K562 (cell line): Measurements from ENCODE around the gene POLR2L. TPM values are rescaled to one million over a fixed set of nuclear protein-coding genes. Genes with fewer than 3 reads are reported as not detected.

Experiments used
- ATAC-seq: fragments of 200-7000 bp; cut with Tn5 transposase; 3 replicates; pipeline ENCODE4 v1.9.1; 2020; ENCODE audit warnings: moderate library complexity
- BruUV-seq: library from RNA; stranded (reverse); fragments of 400-500 nt; replicated peaks from 2 replicates; lab custom pipeline; 2021; lab: Mats Ljungman, UMichigan
- CTCF ChIA-PET: fragments of 300-600 bp; formaldehyde crosslinking; extraction: SDS; loops from one replicate; lab custom pipeline; 2021; ENCODE audit warnings: low intra/inter-chr PET ratio; lab: Yijun Ruan, JAX
- POLR2A ChIA-PET: fragments of 300-600, 350-650 bp; sonication (Branson Sonifier 250); formaldehyde crosslinking; extraction: SDS; loops from one replicate; lab custom pipeline; 2021; ENCODE audit warnings: antibody characterized with exemption, inconsistent platforms; lab: Yijun Ruan, JAX
- DNase-seq, 4 experiments: peaks; one replicate each; pipeline versions ENCODE4 v3.0.0 to v3.0.0-alpha.2; 2011 to 2018; ENCODE audit warnings: low spot score in 3 of 4, mixed read lengths in 3 of 4; ENCODE audit errors: extremely low read depth in 1 of 4
- FAIRE-seq: peaks from 2 replicates; lab custom pipeline; 2011; peaks lifted over from hg19 to GRCh38; lab: Jason Lieb, UNC
- H2AFZ ChIP-seq: 2 replicates; pipeline ENCODE4 v1.6.0; 2011; ENCODE audit warnings: low read depth, low read length, control low read depth, inconsistent platforms
- H3K27ac ChIP-seq: fragments of 200-600 bp; 3 replicates; pipeline ENCODE4 v1.8.0; 2011; ENCODE audit warnings: low read depth, mild to moderate bottlenecking, control low read depth, inconsistent platforms, low read length, moderate library complexity, mixed read lengths; ENCODE audit errors: extremely low read depth
- H3K27me3 ChIP-seq, 2 experiments: fragments of 300-600 bp in 1 of 2; 2 replicates in 1 of 2; 3 replicates in 1 of 2; pipeline versions ENCODE4 v1.6.0 to v1.8.0; 2011; ENCODE audit warnings: inconsistent platforms in 2 of 2, low read length in 2 of 2, mild to moderate bottlenecking in 1 of 2, mixed read lengths in 1 of 2, moderate library complexity in 1 of 2; ENCODE audit not compliant: control insufficient read depth in 2 of 2, insufficient read depth in 2 of 2
- H3K36me3 ChIP-seq: fragments of 300-600 bp; 3 replicates; pipeline ENCODE4 v1.8.0; 2011; ENCODE audit warnings: mild to moderate bottlenecking, low read length, inconsistent platforms; ENCODE audit not compliant: control insufficient read depth, insufficient read depth
- H3K4me1 ChIP-seq, 2 experiments: fragments of 200-600 bp in 1 of 2; replicated peaks in 1 of 2; 2 replicates in 1 of 2; 3 replicates in 1 of 2; pipeline versions ENCODE4 v1.5.1 to v1.8.0; 2011; ENCODE audit warnings: inconsistent platforms in 2 of 2, low read length in 2 of 2, mild to moderate bottlenecking in 1 of 2, mixed read lengths in 1 of 2, moderate library complexity in 1 of 2; ENCODE audit not compliant: control insufficient read depth in 2 of 2, insufficient read depth in 2 of 2
- H3K4me2 ChIP-seq: 2 replicates; pipeline ENCODE4 v1.6.1; 2011; ENCODE audit warnings: low read length, control low read depth, inconsistent platforms, mixed read lengths; ENCODE audit not compliant: insufficient read depth
- H3K4me3 ChIP-seq: fragments of 200-600 bp; sonication (generic), shearing (Covaris generic); 2 replicates; pipeline ENCODE4 v1.5.1; 2016; ENCODE audit warnings: control low read depth, inconsistent platforms
- H3K79me2 ChIP-seq: fragments of 200-600 bp; 3 replicates; pipeline ENCODE4 v1.8.0; 2011; ENCODE audit warnings: low read length, inconsistent platforms; ENCODE audit not compliant: control insufficient read depth, insufficient read depth
- H3K9ac ChIP-seq, 2 experiments: 2 replicates each; pipeline versions ENCODE4 v1.6.0 to v1.6.1; 2011; ENCODE audit warnings: low read depth in 2 of 2, low read length in 2 of 2, control low read depth in 1 of 2, inconsistent platforms in 1 of 2, mild to moderate bottlenecking in 1 of 2, mixed read lengths in 1 of 2; ENCODE audit not compliant: insufficient read depth in 1 of 2
- H3K9me1 ChIP-seq: one replicate; pipeline ENCODE4 v1.6.0; 2011; ENCODE audit warnings: inconsistent platforms, mild to moderate bottlenecking, low read length, moderate library complexity; ENCODE audit not compliant: control insufficient read depth, insufficient read depth
- H3K9me3 ChIP-seq: replicated peaks from 2 replicates; pipeline ENCODE4 v1.5.1; 2011; ENCODE audit warnings: low read depth, low read length, inconsistent platforms; ENCODE audit not compliant: control insufficient read depth, insufficient read depth
- H4K20me1 ChIP-seq: replicated peaks from 2 replicates; pipeline ENCODE4 v1.6.1; 2011; ENCODE audit warnings: low read length, inconsistent platforms, mixed read lengths; ENCODE audit not compliant: control insufficient read depth, insufficient read depth
- ADNP ChIP-seq: fragments of 200-800 bp; sonication (Bioruptor generic); IDR thresholded peaks from 2 replicates; pipeline ENCODE4 v1.6.1; 2016; ENCODE audit warnings: missing genetic modification characterization, missing compliant biosample characterization
- ATF7 ChIP-seq: fragments of 450-650 bp; IDR thresholded peaks from 2 replicates; pipeline ENCODE4 v1.7.1; 2014; ENCODE audit warnings: mild to moderate bottlenecking, moderate library complexity
- HNRNPUL1 ChIP-seq: fragments of 200-400 bp; formaldehyde crosslinking; IDR thresholded peaks from 2 replicates; pipeline ENCODE4 v1.6.1; 2017; ENCODE audit warnings: low read length
- LARP7 ChIP-seq: fragments of 450-650 bp; IDR thresholded peaks from 2 replicates; pipeline ENCODE4 v1.6.1; 2016
- PHB ChIP-seq: fragments of 250-450 bp; sonication (Bioruptor Pico); IDR thresholded peaks from 2 replicates; pipeline ENCODE4 v1.5.0; 2021
- POLR2B ChIP-seq: fragments of 450-650 bp; IDR thresholded peaks from 2 replicates; pipeline ENCODE4 v1.6.1; 2018; ENCODE audit warnings: low read depth; ENCODE audit not compliant: partially characterized antibody
- PTTG1 ChIP-seq: fragments of 450-650 bp; IDR thresholded peaks from 2 replicates; pipeline ENCODE4 v1.6.1; 2016; ENCODE audit warnings: low read depth, mild to moderate bottlenecking, missing genetic modification characterization, missing compliant biosample characterization
- RHOXF2B ChIP-seq: fragments of 250-450 bp; sonication (Bioruptor Pico); conservative IDR thresholded peaks from 2 replicates; pipeline ENCODE4 v1.5.1; 2021
- SIN3A ChIP-seq, 2 experiments: fragments of 150-350 bp in 1 of 2; IDR thresholded peaks; 2 replicates each; pipeline ENCODE4 v1.6.1; 2011 to 2016; ENCODE audit warnings: borderline replicate concordance in 2 of 2, low read depth in 2 of 2, low read length in 2 of 2, mild to moderate bottlenecking in 2 of 2, moderate library complexity in 2 of 2; ENCODE audit not compliant: control insufficient read depth in 1 of 2
- ZNF586 ChIP-seq: fragments of 450-650 bp; formaldehyde crosslinking; conservative IDR thresholded peaks from 2 replicates; pipeline ENCODE4 v1.4.0; 2020; ENCODE audit warnings: mild to moderate bottlenecking, moderate library complexity
- WGBS: fragments of 100-300 bp; shearing (Covaris generic); methylation state at CpG from one replicate; pipeline ENCODE4 v1.1.6; 2016; ENCODE audit warnings: low coverage, mixed read lengths; ENCODE audit not compliant: insufficient coverage; ENCODE audit errors: missing lambda C conversion rate; 5-methylcytosine and 5-hydroxymethylcytosine counted together
- in situ Hi-C: fragments of 300-500 bp; cut with MboI; formaldehyde crosslinking; loops from 4 replicates; pipeline ENCODE4 v1.15.0; 2018; ENCODE audit warnings: inconsistent platforms, mixed read lengths
- intact Hi-C: fragments of 100-400 bp; cut with micrococcal nuclease; formaldehyde crosslinking; loops from 2 replicates; pipeline ENCODE4 v1.14.2; 2022
- polyA plus RNA-seq, 8 experiments: library from polyadenylated mRNA; depleted of rRNA in 4 of 8; stranded (reverse) in 5 of 8; unstranded in 3 of 8; fragments of >200 nt; fragmentation: Nextera tagmentation in 2 of 8; fragmentation: Illumina TruSeq in 1 of 8; extraction: Ambion mirVana in 2 of 8; extraction: Trizol in 1 of 8; gene quantifications; 2 replicates each; pipeline versions ENCODE4 v1.2.1 to v1.2.3, GENCODE V29; 2011 to 2014; ENCODE audit warnings: inconsistent platforms in 1 of 8, missing spikeins in 1 of 8
- total RNA-seq, 7 experiments: library from RNA; depleted of rRNA in 6 of 7; stranded (reverse); fragments of >200 nt in 6 of 7; fragmentation: Illumina TruSeq in 2 of 7; extraction: Trizol in 2 of 7; gene quantifications; 2 replicates each; pipeline versions ENCODE4 v1.2.1 to v1.2.3, GENCODE V29; 2011 to 2021; ENCODE audit warnings: low replicate concordance in 1 of 7
- TF ChIP-seq, protein P1 (sequence below): fragments of 250-450 bp; sonication (Bioruptor Pico); IDR thresholded peaks from 2 replicates; pipeline ENCODE4 v1.4.0; 2020; ENCODE audit warnings: mild to moderate bottlenecking, moderate library complexity, borderline replicate concordance
- TF ChIP-seq, protein P2 (sequence below): sonication (generic); formaldehyde crosslinking; IDR thresholded peaks from 2 replicates; pipeline ENCODE4 v1.8.0; 2023; ENCODE audit warnings: missing genetic modification reagents, mild to moderate bottlenecking, borderline replicate concordance
- TF ChIP-seq, protein P3 (sequence below): fragments of 250-450 bp; sonication (Bioruptor Pico); IDR thresholded peaks from 2 replicates; pipeline ENCODE4 v1.5.0; 2021

Gene POLR2L
- total and polyA plus RNA-seq, 9 of the 15 experiments (the other 6 are each of a cell fraction or from before 2014, with no cell fraction given): 38.3 to 688 (median 108) TPM

DNA sequence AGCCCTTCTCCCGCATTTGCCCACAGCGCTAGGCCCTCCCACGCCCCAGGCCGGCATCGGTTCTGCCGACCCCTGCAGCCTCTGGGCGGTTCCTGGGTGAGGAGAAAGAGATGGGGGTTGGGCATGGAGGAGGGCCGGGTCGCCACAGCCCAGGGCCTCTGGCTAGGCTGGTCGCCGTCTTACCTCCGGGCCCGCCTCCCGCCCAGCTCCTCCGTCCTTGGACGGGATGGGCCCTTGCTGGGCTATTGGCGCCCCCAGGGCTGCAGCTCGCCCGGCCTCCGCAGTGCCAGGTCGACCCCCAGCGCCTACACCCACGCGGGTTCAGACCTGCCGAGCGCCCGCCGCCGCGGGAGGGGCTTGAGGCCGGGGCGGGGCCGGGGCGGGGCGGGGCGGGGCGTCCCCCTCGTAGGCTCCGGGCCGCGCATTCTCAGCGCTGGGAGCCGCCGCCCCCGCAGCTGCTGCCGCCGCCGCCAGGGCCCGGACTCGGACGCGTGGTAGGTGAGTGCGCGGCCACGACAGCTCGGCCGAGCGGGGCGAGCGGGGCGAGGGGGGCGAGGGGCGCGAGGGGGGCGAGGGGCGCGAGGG is 9.7 kb downstream of the POLR2L start, which contains the start of gene CD151:
Gene CD151 (plus strand): TSS at position 424 of the 585 bp plus-strand sequence. CDS start 3,118 bp downstream, outside the sequence.
- POLR2A ChIA-PET: interaction anchor here (0.6 to 2.3 kb wide), 5 partner anchors 8 to 149 kb away, joined by 3 to 11 read pairs (median 5); partner anchors contain the start of gene PNPLA2
- peak within 1 kb of the TSS; percentile 85 for H3K4me2 ChIP-seq
- FAIRE-seq: no peak
- CTCF ChIA-PET: no interaction called here
- intact Hi-C loops: loop anchor here (2.0 kb wide), 1 partner anchor 28 kb away; the partner anchor contains the start of gene PIDD1
- H4K20me1 ChIP-seq: peaks cover 7% of the 10 kb centered on the region
- ATAC-seq: peak; percentile 76
- no TSS peak for BruUV-seq
- DNase-seq: peak; percentile 73 to 84 (median 78)
- H3K9me3 ChIP-seq: no peaks in the 10 kb centered on the region
- H3K79me2 ChIP-seq: peaks cover 44% of the 10 kb centered on the region
- peak within 1 kb of the TSS; percentile 92 to 96 for H3K9ac ChIP-seq
- H3K9me1 ChIP-seq: peaks cover 5% of the 10 kb centered on the region
- WGBS: 0% methylated on average over 39 of the region's 67 CpGs
- peak within 1 kb of the TSS; percentile 95 for H2AFZ ChIP-seq
- H3K27ac ChIP-seq: peak within 1 kb of the TSS; percentile 94
- H3K27me3 ChIP-seq: no peaks in the 10 kb centered on the region
- in situ Hi-C loops: no loop called here
- H3K36me3 ChIP-seq: peaks cover 34% of the 10 kb centered on the region; the same call in 1 of the 3 replicates
- peaks cover 23 to 91% of the 10 kb centered on the region in 2 experiments for H3K4me1 ChIP-seq
- H3K4me3 ChIP-seq: peak within 1 kb of the TSS; percentile 87
- TF ChIP-seq LARP7 (no peak), POLR2B (peak; percentile 27), PTTG1 (tag) (no peak), RHOXF2B (CRISPR knock-in tag) (no peak), ZNF586 (CRISPR knock-in tag) (no peak), ATF7 (no peak), ADNP (tag) (no peak), HNRNPUL1 (no peak), SIN3A (IDR thresholded peaks at IDR 0.05; ENCODE audit: borderline replicate concordance in 2 of 2, control insufficient read depth in 1 of 2, low read depth in 2 of 2, low read length in 2 of 2) (no peak; a peak in 1 of 4 replicates), PHB (no peak)
- TF ChIP-seq, protein P1, sequence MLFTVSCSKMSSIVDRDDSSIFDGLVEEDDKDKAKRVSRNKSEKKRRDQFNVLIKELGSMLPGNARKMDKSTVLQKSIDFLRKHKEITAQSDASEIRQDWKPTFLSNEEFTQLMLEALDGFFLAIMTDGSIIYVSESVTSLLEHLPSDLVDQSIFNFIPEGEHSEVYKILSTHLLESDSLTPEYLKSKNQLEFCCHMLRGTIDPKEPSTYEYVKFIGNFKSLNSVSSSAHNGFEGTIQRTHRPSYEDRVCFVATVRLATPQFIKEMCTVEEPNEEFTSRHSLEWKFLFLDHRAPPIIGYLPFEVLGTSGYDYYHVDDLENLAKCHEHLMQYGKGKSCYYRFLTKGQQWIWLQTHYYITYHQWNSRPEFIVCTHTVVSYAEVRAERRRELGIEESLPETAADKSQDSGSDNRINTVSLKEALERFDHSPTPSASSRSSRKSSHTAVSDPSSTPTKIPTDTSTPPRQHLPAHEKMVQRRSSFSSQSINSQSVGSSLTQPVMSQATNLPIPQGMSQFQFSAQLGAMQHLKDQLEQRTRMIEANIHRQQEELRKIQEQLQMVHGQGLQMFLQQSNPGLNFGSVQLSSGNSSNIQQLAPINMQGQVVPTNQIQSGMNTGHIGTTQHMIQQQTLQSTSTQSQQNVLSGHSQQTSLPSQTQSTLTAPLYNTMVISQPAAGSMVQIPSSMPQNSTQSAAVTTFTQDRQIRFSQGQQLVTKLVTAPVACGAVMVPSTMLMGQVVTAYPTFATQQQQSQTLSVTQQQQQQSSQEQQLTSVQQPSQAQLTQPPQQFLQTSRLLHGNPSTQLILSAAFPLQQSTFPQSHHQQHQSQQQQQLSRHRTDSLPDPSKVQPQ (CRISPR knock-in tag): no peak
- TF ChIP-seq, protein P2, sequence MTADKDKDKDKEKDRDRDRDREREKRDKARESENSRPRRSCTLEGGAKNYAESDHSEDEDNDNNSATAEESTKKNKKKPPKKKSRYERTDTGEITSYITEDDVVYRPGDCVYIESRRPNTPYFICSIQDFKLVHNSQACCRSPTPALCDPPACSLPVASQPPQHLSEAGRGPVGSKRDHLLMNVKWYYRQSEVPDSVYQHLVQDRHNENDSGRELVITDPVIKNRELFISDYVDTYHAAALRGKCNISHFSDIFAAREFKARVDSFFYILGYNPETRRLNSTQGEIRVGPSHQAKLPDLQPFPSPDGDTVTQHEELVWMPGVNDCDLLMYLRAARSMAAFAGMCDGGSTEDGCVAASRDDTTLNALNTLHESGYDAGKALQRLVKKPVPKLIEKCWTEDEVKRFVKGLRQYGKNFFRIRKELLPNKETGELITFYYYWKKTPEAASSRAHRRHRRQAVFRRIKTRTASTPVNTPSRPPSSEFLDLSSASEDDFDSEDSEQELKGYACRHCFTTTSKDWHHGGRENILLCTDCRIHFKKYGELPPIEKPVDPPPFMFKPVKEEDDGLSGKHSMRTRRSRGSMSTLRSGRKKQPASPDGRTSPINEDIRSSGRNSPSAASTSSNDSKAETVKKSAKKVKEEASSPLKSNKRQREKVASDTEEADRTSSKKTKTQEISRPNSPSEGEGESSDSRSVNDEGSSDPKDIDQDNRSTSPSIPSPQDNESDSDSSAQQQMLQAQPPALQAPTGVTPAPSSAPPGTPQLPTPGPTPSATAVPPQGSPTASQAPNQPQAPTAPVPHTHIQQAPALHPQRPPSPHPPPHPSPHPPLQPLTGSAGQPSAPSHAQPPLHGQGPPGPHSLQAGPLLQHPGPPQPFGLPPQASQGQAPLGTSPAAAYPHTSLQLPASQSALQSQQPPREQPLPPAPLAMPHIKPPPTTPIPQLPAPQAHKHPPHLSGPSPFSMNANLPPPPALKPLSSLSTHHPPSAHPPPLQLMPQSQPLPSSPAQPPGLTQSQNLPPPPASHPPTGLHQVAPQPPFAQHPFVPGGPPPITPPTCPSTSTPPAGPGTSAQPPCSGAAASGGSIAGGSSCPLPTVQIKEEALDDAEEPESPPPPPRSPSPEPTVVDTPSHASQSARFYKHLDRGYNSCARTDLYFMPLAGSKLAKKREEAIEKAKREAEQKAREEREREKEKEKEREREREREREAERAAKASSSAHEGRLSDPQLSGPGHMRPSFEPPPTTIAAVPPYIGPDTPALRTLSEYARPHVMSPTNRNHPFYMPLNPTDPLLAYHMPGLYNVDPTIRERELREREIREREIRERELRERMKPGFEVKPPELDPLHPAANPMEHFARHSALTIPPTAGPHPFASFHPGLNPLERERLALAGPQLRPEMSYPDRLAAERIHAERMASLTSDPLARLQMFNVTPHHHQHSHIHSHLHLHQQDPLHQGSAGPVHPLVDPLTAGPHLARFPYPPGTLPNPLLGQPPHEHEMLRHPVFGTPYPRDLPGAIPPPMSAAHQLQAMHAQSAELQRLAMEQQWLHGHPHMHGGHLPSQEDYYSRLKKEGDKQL (CRISPR knock-in tag): no peak
- TF ChIP-seq, protein P3, sequence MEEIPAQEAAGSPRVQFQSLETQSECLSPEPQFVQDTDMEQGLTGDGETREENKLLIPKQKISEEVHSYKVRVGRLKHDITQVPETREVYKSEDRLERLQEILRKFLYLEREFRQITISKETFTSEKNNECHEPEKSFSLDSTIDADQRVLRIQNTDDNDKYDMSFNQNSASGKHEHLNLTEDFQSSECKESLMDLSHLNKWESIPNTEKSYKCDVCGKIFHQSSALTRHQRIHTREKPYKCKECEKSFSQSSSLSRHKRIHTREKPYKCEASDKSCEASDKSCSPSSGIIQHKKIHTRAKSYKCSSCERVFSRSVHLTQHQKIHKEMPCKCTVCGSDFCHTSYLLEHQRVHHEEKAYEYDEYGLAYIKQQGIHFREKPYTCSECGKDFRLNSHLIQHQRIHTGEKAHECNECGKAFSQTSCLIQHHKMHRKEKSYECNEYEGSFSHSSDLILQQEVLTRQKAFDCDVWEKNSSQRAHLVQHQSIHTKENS: no peak
